Measurements from ENCODE around the gene ATP5PO. TPM values are rescaled to one million over a fixed set of nuclear protein-coding genes. Genes with fewer than 3 reads are reported as not detected.

ATP5PO gene
- polyA plus RNA-seq, 1 experiment = 177 TPM

DNA sequence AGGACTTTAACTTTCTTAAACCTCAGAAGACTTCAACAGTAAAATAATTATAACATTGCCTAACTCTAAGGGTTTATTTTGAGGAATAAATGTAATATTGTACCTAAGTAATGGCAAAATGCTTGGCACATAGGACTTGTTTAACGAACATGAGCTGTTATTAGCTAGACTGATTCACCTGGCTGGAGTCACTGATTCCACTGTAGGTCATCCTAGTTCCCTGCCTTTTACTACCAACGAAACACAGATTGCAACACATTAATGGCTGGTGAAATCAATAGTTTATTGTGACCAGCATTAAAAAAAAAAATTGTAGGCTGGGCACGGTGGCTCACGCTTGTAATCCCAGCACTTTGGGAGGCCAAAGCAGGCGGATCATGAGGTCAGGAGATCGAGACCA, 45.5 kb upstream of the ATP5PO start:
- ChIA-PET POLR2A (no interaction called here), CTCF (interaction anchor here (1.4 kb wide), 1 partner anchor 26 kb away, joined by 3 read pairs; no protein-coding TSS in a partner anchor)
- H3K36me3 ChIP-seq (ENCODE audit: control insufficient read depth, insufficient read depth, low read length) = no peaks in the 10 kb centered on the region
- H3K4me3 ChIP-seq (ENCODE audit: low read depth, low read length) = no peak overlapping the region
- no peaks in the 10 kb centered on the region for H3K27me3 ChIP-seq (ENCODE audit: control insufficient read depth, insufficient read depth, low read length)
- TF ChIP-seq, protein P1, sequence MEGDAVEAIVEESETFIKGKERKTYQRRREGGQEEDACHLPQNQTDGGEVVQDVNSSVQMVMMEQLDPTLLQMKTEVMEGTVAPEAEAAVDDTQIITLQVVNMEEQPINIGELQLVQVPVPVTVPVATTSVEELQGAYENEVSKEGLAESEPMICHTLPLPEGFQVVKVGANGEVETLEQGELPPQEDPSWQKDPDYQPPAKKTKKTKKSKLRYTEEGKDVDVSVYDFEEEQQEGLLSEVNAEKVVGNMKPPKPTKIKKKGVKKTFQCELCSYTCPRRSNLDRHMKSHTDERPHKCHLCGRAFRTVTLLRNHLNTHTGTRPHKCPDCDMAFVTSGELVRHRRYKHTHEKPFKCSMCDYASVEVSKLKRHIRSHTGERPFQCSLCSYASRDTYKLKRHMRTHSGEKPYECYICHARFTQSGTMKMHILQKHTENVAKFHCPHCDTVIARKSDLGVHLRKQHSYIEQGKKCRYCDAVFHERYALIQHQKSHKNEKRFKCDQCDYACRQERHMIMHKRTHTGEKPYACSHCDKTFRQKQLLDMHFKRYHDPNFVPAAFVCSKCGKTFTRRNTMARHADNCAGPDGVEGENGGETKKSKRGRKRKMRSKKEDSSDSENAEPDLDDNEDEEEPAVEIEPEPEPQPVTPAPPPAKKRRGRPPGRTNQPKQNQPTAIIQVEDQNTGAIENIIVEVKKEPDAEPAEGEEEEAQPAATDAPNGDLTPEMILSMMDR (IDR thresholded peaks at IDR 0.05; ENCODE audit: insufficient read depth, low read depth, low read length) = no peak
- DNase-seq (ENCODE audit: low read depth) = no peak

DNA sequence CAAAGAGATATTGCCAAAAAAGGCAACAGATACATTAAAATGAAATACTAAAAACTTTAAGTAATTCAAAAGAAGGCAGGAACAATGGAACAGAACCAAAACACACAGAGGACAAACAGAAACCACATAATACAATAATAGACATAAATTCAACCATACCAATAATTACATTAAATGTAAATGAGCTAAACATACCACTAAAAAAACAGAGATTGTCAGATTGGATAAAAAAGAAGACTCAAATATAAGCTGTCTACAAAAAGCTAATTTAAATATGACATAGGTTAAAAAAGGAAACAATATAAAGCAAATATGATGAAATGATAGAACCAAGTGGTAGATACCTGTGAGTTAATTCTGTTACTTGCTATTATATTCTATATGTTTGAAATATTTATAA, 44.1 kb upstream of the ATP5PO start:
- CTCF ChIA-PET = interaction anchor here (0.9 kb wide), 1 partner anchor 16 kb away, joined by 3 read pairs; no protein-coding TSS in a partner anchor
- no peak for DNase-seq (ENCODE audit: low read depth)
- H3K27me3 ChIP-seq (ENCODE audit: control insufficient read depth, insufficient read depth, low read length) = no peaks in the 10 kb centered on the region
- POLR2A ChIA-PET = interaction anchor here (0.6 kb wide), 1 partner anchor 402 kb away, joined by 5 read pairs; no protein-coding TSS in a partner anchor
- no peak overlapping the region for H3K4me3 ChIP-seq (ENCODE audit: low read depth, low read length)
- TF ChIP-seq, protein P1 (IDR thresholded peaks at IDR 0.05; ENCODE audit: insufficient read depth, low read depth, low read length) = no peak
- no peaks in the 10 kb centered on the region for H3K36me3 ChIP-seq (ENCODE audit: control insufficient read depth, insufficient read depth, low read length)

- TF ChIP-seq, protein P1 (IDR thresholded peaks at IDR 0.05; ENCODE audit: insufficient read depth, low read depth, low read length) = no peak
- no peaks in the 10 kb centered on the region for H3K36me3 ChIP-seq (ENCODE audit: control insufficient read depth, insufficient read depth, low read length)
- no peak overlapping the region for H3K4me3 ChIP-seq (ENCODE audit: low read depth, low read length)
- no peak for DNase-seq (ENCODE audit: low read depth)
- ChIA-PET POLR2A (no interaction called here), CTCF (interaction anchor here (1.2 to 1.5 kb wide), 2 partner anchors 8 to 30 kb away, joined by 3 to 4 read pairs; no protein-coding TSS in a partner anchor)
- no peaks in the 10 kb centered on the region for H3K27me3 ChIP-seq (ENCODE audit: control insufficient read depth, insufficient read depth, low read length)
Measured at GRCh38 chr21:33954395-33954794, 38.8 kb upstream of the ATP5PO start.

- no peak for DNase-seq (ENCODE audit: low read depth)
- Histone ChIP-seq H3K4me3 (ENCODE audit: low read depth, low read length) (no peak overlapping the region), H3K27me3 (ENCODE audit: control insufficient read depth, insufficient read depth, low read length) (no peaks in the 10 kb centered on the region), H3K36me3 (ENCODE audit: control insufficient read depth, insufficient read depth, low read length) (no peaks in the 10 kb centered on the region)
- CTCF ChIA-PET = interaction anchor here (1.4 kb wide), 1 partner anchor 9 kb away, joined by 6 read pairs; no protein-coding TSS in a partner anchor
- TF ChIP-seq, protein P1 (IDR thresholded peaks at IDR 0.05; ENCODE audit: insufficient read depth, low read depth, low read length) = no peak
- POLR2A ChIA-PET = interaction anchor here (0.6 kb wide), 1 partner anchor 171 kb away, joined by 4 read pairs; no protein-coding TSS in a partner anchor
Measured at GRCh38 chr21:33951276-33952178, 35.9 kb upstream of the ATP5PO start.

DNA sequence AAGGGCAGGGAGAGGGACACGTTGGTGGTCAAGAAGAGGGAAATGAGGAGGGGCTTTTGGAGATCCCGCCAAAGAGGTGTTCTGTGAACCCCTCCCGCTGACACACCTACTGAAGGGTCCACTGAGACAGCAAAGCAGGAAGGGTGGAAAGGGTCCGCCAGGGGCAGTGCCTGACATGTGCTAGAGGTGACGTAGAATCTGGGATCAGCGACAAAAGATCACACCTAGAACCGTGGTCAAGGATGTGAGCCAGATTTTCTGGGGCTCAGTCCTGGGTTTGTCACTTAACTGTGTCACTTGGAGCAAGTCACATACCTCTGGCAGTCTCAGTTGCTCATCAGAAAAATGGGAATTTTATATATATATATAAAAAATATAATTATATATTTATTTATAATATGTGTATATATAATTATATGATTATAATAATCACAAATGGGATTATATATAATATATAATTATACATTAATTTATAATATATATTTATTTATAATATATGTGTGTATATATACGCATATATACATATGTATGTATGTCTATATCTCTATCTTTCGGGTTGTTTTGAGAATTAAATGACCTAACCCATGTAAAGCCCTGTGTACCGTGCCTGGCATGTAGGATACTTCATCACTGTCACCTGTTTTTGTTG, 35.0 kb upstream of the ATP5PO start:
- TF ChIP-seq, protein P1 (IDR thresholded peaks at IDR 0.05; ENCODE audit: insufficient read depth, low read depth, low read length) = no peak
- CTCF ChIA-PET = no interaction called here

More for the DNA sequence above, 35.0 kb upstream of the ATP5PO start:
- POLR2A ChIA-PET = no interaction called here
- no peak for DNase-seq (ENCODE audit: low read depth)
- no peak overlapping the region for H3K4me3 ChIP-seq (ENCODE audit: low read depth, low read length)
- no peaks in the 10 kb centered on the region for H3K36me3 ChIP-seq (ENCODE audit: control insufficient read depth, insufficient read depth, low read length)
- no peaks in the 10 kb centered on the region for H3K27me3 ChIP-seq (ENCODE audit: control insufficient read depth, insufficient read depth, low read length)
